Posterior cingulate gyrus (tissue), 11 donors: Measurements from ENCODE around the gene MID1.

ENCODE experiments used
- DNase-seq, 10 donors: peaks; one replicate each; pipeline versions ENCODE4 v3.0.0 to v3.0.0-alpha.2; 2020 to 2021; ENCODE audit warnings: mixed read lengths in 3 of 10
- intact Hi-C: fragments of 100-400 bp; cut with DNase I; formaldehyde crosslinking; loops from one replicate; pipeline ENCODE4 v1.15.1; 2023

Gene MID1

GRCh38 chrX:10579112-10580011, 41.0 kb downstream of the MID1 start:
- intact Hi-C loops = no loop called here
- DNase-seq = no peak

GRCh38 chrX:10578527-10578926, 41.9 kb downstream of the MID1 start:
- no peak for DNase-seq

GRCh38 chrX:10577853-10578252, 42.5 kb downstream of the MID1 start:
- intact Hi-C loops = no loop called here

More at GRCh38 chrX:10578527-10578926, 41.9 kb downstream of the MID1 start:
- intact Hi-C loops = no loop called here

GRCh38 chrX:10576777-10577447, 43.5 kb downstream of the MID1 start:
- DNase-seq = peak in 2 of 10 donors; percentile 71 to 73
- intact Hi-C loops = no loop called here

More at GRCh38 chrX:10577853-10578252, 42.5 kb downstream of the MID1 start:
- no peak for DNase-seq

- intact Hi-C loops = no loop called here
Measured at GRCh38 chrX:10576186-10576585, 44.2 kb downstream of the MID1 start.

GRCh38 chrX:10574663-10575062, 45.7 kb downstream of the MID1 start:
- DNase-seq = no peak
- intact Hi-C loops = no loop called here

More at GRCh38 chrX:10576186-10576585, 44.2 kb downstream of the MID1 start:
- DNase-seq = no peak

GRCh38 chrX:10571260-10571659, 49.1 kb downstream of the MID1 start:
- no peak for DNase-seq
- intact Hi-C loops = no loop called here

GRCh38 chrX:10570601-10571000, 49.8 kb downstream of the MID1 start:
- intact Hi-C loops = no loop called here

GRCh38 chrX:10569946-10570345, 50.4 kb downstream of the MID1 start:
- DNase-seq = peak in 1 of 10 donors; percentile 76
- intact Hi-C loops = no loop called here

More at GRCh38 chrX:10570601-10571000, 49.8 kb downstream of the MID1 start:
- DNase-seq = no peak

- DNase-seq = no peak
- intact Hi-C loops = no loop called here
Measured at GRCh38 chrX:10568428-10568827, 52.0 kb downstream of the MID1 start.

GRCh38 chrX:10567136-10567535, 53.2 kb downstream of the MID1 start:
- DNase-seq = peak in 2 of 10 donors; percentile 69 to 75
- intact Hi-C loops = no loop called here

- intact Hi-C loops = no loop called here
- DNase-seq = no peak
Measured at GRCh38 chrX:10566716-10567097, 53.7 kb downstream of the MID1 start.

GRCh38 chrX:10564484-10564883, 55.9 kb downstream of the MID1 start:
- intact Hi-C loops = no loop called here
- DNase-seq = no peak

GRCh38 chrX:10557166-10557565, 63.2 kb downstream of the MID1 start:
- intact Hi-C loops = no loop called here
- DNase-seq = no peak

GRCh38 chrX:10556405-10556804, 64.0 kb downstream of the MID1 start:
- intact Hi-C loops = no loop called here
- no peak for DNase-seq

GRCh38 chrX:10555846-10556245, 64.5 kb downstream of the MID1 start:
- no peak for DNase-seq
- intact Hi-C loops = no loop called here

GRCh38 chrX:10554612-10555270, 65.6 kb downstream of the MID1 start:
- intact Hi-C loops = no loop called here
- DNase-seq = no peak

GRCh38 chrX:10549280-10549679, 71.1 kb downstream of the MID1 start:
- intact Hi-C loops = no loop called here
- no peak for DNase-seq

- intact Hi-C loops = no loop called here
- no peak for DNase-seq
Measured at GRCh38 chrX:10548688-10549087, 71.7 kb downstream of the MID1 start.

GRCh38 chrX:10545882-10546281, 74.5 kb downstream of the MID1 start:
- intact Hi-C loops = no loop called here
- no peak for DNase-seq

- intact Hi-C loops = no loop called here
- no peak for DNase-seq
Measured at GRCh38 chrX:10542586-10542985, 77.8 kb downstream of the MID1 start.
